Right atrium auricular region (tissue), 2 donors: ENCODE data around the gene MAGEF1. TPM values are rescaled to one million over a fixed set of nuclear protein-coding genes. Genes with fewer than 3 reads are reported as not detected.

Experiments used
- DNase-seq: peaks from one replicate; pipeline ENCODE4 v3.0.0-alpha.2; 2019; ENCODE audit warnings: low spot score
- H3K27ac ChIP-seq, 2 donors: fragments of 200-600 bp; sonication (generic); 1 replicate in 1 of 2; 2 replicates in 1 of 2; pipeline ENCODE4 v1.5.1; 2016 to 2019
- H3K27me3 ChIP-seq, 2 donors: fragments of 200-600 bp; sonication (generic); one replicate each; pipeline versions ENCODE4 v1.5.1 to v1.6.0; 2017 to 2019
- H3K36me3 ChIP-seq: fragments of 200-600 bp; sonication (generic); one replicate; pipeline ENCODE4 v1.5.1; 2016
- H3K4me1 ChIP-seq, 2 donors: fragments of 200-600 bp; sonication (generic); one replicate each; pipeline versions ENCODE4 v1.5.1 to v1.6.0; 2017 to 2019
- H3K4me3 ChIP-seq, 2 donors: fragments of 200-600 bp; sonication (generic); 1 replicate in 1 of 2; 2 replicates in 1 of 2; pipeline ENCODE4 v1.5.1; 2017 to 2019; ENCODE audit warnings: mild to moderate bottlenecking in 1 of 2, moderate library complexity in 1 of 2
- H3K9me3 ChIP-seq, 2 donors: fragments of 200-600 bp; sonication (generic); one replicate each; pipeline ENCODE4 v1.5.1; 2019
- CTCF ChIP-seq, 2 donors: fragments of 200-600 bp; sonication (generic); IDR thresholded peaks; one replicate each; pipeline ENCODE4 v1.5.1; 2019; ENCODE audit warnings: antibody characterized with exemption in 2 of 2
- total RNA-seq, 2 donors: library from RNA; depleted of rRNA; stranded (reverse); fragments of >200 nt; gene quantifications; one replicate each; pipeline ENCODE4 v1.1.0, GENCODE V29; 2016

MAGEF1 gene
- total RNA-seq, 2 donors from 2014 or later, result 26.9 to 32.2 TPM

GRCh38 chr3:184757022-184757651, 45.3 kb upstream of the MAGEF1 start:
- Histone ChIP-seq H3K27me3 (no peaks in the 10 kb centered on the region), H3K4me1 (peaks cover 0 to 27% of the 10 kb centered on the region in 2 donors), H3K9me3 (no peaks in the 10 kb centered on the region), H3K4me3 (no peak overlapping the region), H3K36me3 (no peaks in the 10 kb centered on the region), H3K27ac (peak overlapping the region in 1 of 2 donors; percentile 39)
- TF ChIP-seq CTCF (IDR thresholded peaks at IDR 0.05), result no peak
- peak; percentile 85 for DNase-seq

GRCh38 chr3:184756151-184757021, 44.5 kb upstream of the MAGEF1 start:
- Histone ChIP-seq H3K27me3 (no peaks in the 10 kb centered on the region), H3K27ac (peak overlapping the region in 1 of 2 donors; percentile 39), H3K9me3 (no peaks in the 10 kb centered on the region), H3K4me3 (no peak overlapping the region), H3K4me1 (peaks cover 0 to 23% of the 10 kb centered on the region in 2 donors), H3K36me3 (no peaks in the 10 kb centered on the region)
- DNase-seq, result no peak
- no peak for TF ChIP-seq CTCF (IDR thresholded peaks at IDR 0.05)

- TF ChIP-seq CTCF (IDR thresholded peaks at IDR 0.05), result no peak
- peaks cover 0 to 17% of the 10 kb centered on the region in 2 donors for H3K4me1 ChIP-seq
- H3K27me3 ChIP-seq, result no peaks in the 10 kb centered on the region
- no peak for DNase-seq
- H3K27ac ChIP-seq, result no peak overlapping the region
- H3K4me3 ChIP-seq, result no peak overlapping the region
- no peaks in the 10 kb centered on the region for H3K9me3 ChIP-seq
- no peaks in the 10 kb centered on the region for H3K36me3 ChIP-seq
Observed at GRCh38 chr3:184755315-184755731, 43.5 kb upstream of the MAGEF1 start.

GRCh38 chr3:184752361-184752760, 40.5 kb upstream of the MAGEF1 start:
- no peak for TF ChIP-seq CTCF (IDR thresholded peaks at IDR 0.05)

GRCh38 chr3:184751204-184752040, 39.6 kb upstream of the MAGEF1 start:
- H3K4me1 ChIP-seq, result peaks cover 0 to 6% of the 10 kb centered on the region in 2 donors
- TF ChIP-seq CTCF (IDR thresholded peaks at IDR 0.05), result no peak
- H3K9me3 ChIP-seq, result no peaks in the 10 kb centered on the region
- H3K4me3 ChIP-seq, result no peak overlapping the region
- DNase-seq, result no peak
- no peaks in the 10 kb centered on the region for H3K36me3 ChIP-seq
- no peak overlapping the region for H3K27ac ChIP-seq
- no peaks in the 10 kb centered on the region for H3K27me3 ChIP-seq

More at GRCh38 chr3:184752361-184752760, 40.5 kb upstream of the MAGEF1 start:
- Histone ChIP-seq H3K9me3 (no peaks in the 10 kb centered on the region), H3K27ac (no peak overlapping the region), H3K36me3 (no peaks in the 10 kb centered on the region), H3K4me3 (no peak overlapping the region), H3K4me1 (peaks cover 0 to 14% of the 10 kb centered on the region in 2 donors), H3K27me3 (no peaks in the 10 kb centered on the region)
- DNase-seq, result no peak
